Stimulated activated CD4-positive, alpha-beta T cell treated with anti-CD3 and anti-CD28 coated beads, Interleukin-2, amount 100 ng/mL, for 24 hours (primary cell): ENCODE data around the gene GPR173.

ENCODE experiments used
- DNase-seq, 2 donors: peaks; one replicate each; pipeline ENCODE4 v3.0.0-alpha.2; 2020

Gene GPR173

GRCh38 chrX:53089925-53090324 is 41.3 kb downstream of the GPR173 start:
- no peak for DNase-seq

GRCh38 chrX:53091354-53091753 is 42.8 kb downstream of the GPR173 start:
- no peak for DNase-seq

GRCh38 chrX:53093177-53093655 is 44.6 kb downstream of the GPR173 start:
- DNase-seq, result peak; percentile 81

- DNase-seq, result peak; percentile 76 to 79
These were observed 45.4 kb downstream of the GPR173 start, which contains the start of gene KANTR for GRCh38 chrX:53093748-53094581. TSS of gene KANTR (plus strand) at chrX:53094142. CDS start at chrX:53124273, 30,131 bp downstream.

GRCh38 chrX:53094582-53094905 is 46.0 kb downstream of the GPR173 start:
- no peak for DNase-seq

GRCh38 chrX:53095796-53096195 is 47.2 kb downstream of the GPR173 start:
- DNase-seq, result no peak

- no peak for DNase-seq
These were observed 66.4 kb downstream of the GPR173 start for GRCh38 chrX:53114864-53115549.

- DNase-seq, result no peak
These were observed 66.9 kb downstream of the GPR173 start for GRCh38 chrX:53115550-53115874.

- no peak for DNase-seq
These were observed 67.5 kb downstream of the GPR173 start for GRCh38 chrX:53116101-53116500.

GRCh38 chrX:53122013-53122412 is 73.4 kb downstream of the GPR173 start:
- no peak for DNase-seq

GRCh38 chrX:53125506-53125905 is 76.9 kb downstream of the GPR173 start:
- no peak for DNase-seq

- no peak for DNase-seq
These were observed 77.8 kb downstream of the GPR173 start for GRCh38 chrX:53126377-53126776.

- DNase-seq, result no peak
These were observed 79.6 kb downstream of the GPR173 start for GRCh38 chrX:53128097-53128749.
